NOMO-1 (cell line): ENCODE measurements around the gene SORCS2.

Experiments
- DNase-seq, 2 experiments: peaks; one replicate each; lab custom pipeline; 2025; ENCODE audit not compliant: unreplicated experiment in 2 of 2; lab: John Stamatoyannopoulos, UW

SORCS2 gene

GRCh38 chr4:7315286-7315685 lies 122.9 kb downstream of the SORCS2 start:
- no peak for DNase-seq

- DNase-seq: no peak
These were observed 123.6 kb downstream of the SORCS2 start for GRCh38 chr4:7315935-7316334.

- no peak for DNase-seq
These were observed 126.7 kb downstream of the SORCS2 start for GRCh38 chr4:7319024-7319423.

GRCh38 chr4:7320206-7320797 lies 128.0 kb downstream of the SORCS2 start:
- no peak for DNase-seq

- DNase-seq: no peak
These were observed 130.0 kb downstream of the SORCS2 start for GRCh38 chr4:7322166-7322991.

- DNase-seq: no peak
These were observed 131.1 kb downstream of the SORCS2 start for GRCh38 chr4:7323461-7323871.

GRCh38 chr4:7323872-7324650 lies 131.7 kb downstream of the SORCS2 start:
- no peak for DNase-seq

GRCh38 chr4:7324651-7325121 lies 132.3 kb downstream of the SORCS2 start:
- DNase-seq: no peak

- DNase-seq: no peak
These were observed 133.2 kb downstream of the SORCS2 start for GRCh38 chr4:7325541-7325940.

- DNase-seq: no peak
These were observed 134.0 kb downstream of the SORCS2 start for GRCh38 chr4:7326306-7326692.

GRCh38 chr4:7326693-7327340 lies 134.5 kb downstream of the SORCS2 start:
- no peak for DNase-seq

- DNase-seq: no peak
These were observed 135.1 kb downstream of the SORCS2 start for GRCh38 chr4:7327341-7327885.

GRCh38 chr4:7328162-7328912 lies 136.0 kb downstream of the SORCS2 start:
- DNase-seq: no peak

- no peak for DNase-seq
These were observed 136.7 kb downstream of the SORCS2 start for GRCh38 chr4:7328913-7329638.

- no peak for DNase-seq
These were observed 137.8 kb downstream of the SORCS2 start for GRCh38 chr4:7330031-7330596.

- no peak for DNase-seq
These were observed 138.7 kb downstream of the SORCS2 start for GRCh38 chr4:7330811-7331681.

- DNase-seq: no peak
These were observed 139.3 kb downstream of the SORCS2 start for GRCh38 chr4:7331682-7332000.
